GM23338 (cell line): Measurements from ENCODE around the gene SOX13. TPM values are rescaled to one million over a fixed set of nuclear protein-coding genes. Genes with fewer than 3 reads are reported as not detected.
A peak's percentile ranks its signal among the peaks of the same experiment; 100 is the strongest.

Experiments
- ATAC-seq: fragments of 200-7000 bp; cut with Tn5 transposase; 3 replicates; pipeline ENCODE4 v1.9.1; 2020
- DNase-seq: peaks from one replicate; pipeline ENCODE4 v3.0.0-alpha.2; 2015; ENCODE audit warnings: low spot score
- H2AFZ ChIP-seq: fragments of 200-600 bp; sonication (generic); 2 replicates; pipeline ENCODE4 v1.8.0; 2016; ENCODE audit warnings: antibody characterized with exemption, mild to moderate bottlenecking, moderate library complexity
- H3F3A ChIP-seq: fragments of 200-600 bp; sonication (generic); replicated peaks from 2 replicates; pipeline ENCODE4 v1.8.0; 2017; ENCODE audit warnings: antibody characterized with exemption, mixed run types, low read depth
- H3K27ac ChIP-seq: fragments of 200-600 bp; sonication (generic); 2 replicates; pipeline ENCODE4 v1.6.1; 2016; ENCODE audit warnings: low read depth
- H3K27me3 ChIP-seq: fragments of 200-600 bp; sonication (generic); 2 replicates; pipeline ENCODE4 v1.8.0; 2016; ENCODE audit warnings: mild to moderate bottlenecking, mixed run types, moderate library complexity; ENCODE audit not compliant: insufficient read depth
- H3K36me3 ChIP-seq: fragments of 200-600 bp; sonication (generic); 2 replicates; pipeline ENCODE4 v1.8.0; 2016; ENCODE audit warnings: mild to moderate bottlenecking; ENCODE audit not compliant: insufficient read depth
- H3K4me1 ChIP-seq: fragments of 200-600 bp; sonication (generic); 2 replicates; pipeline ENCODE4 v1.8.0; 2016; ENCODE audit warnings: mild to moderate bottlenecking, moderate library complexity; ENCODE audit not compliant: insufficient read depth
- H3K4me2 ChIP-seq: fragments of 200-600 bp; sonication (generic); 2 replicates; pipeline ENCODE4 v1.7.1; 2017; ENCODE audit warnings: mixed run types
- H3K4me3 ChIP-seq: fragments of 200-600 bp; sonication (generic); 2 replicates; pipeline ENCODE4 v1.6.1; 2016; ENCODE audit warnings: mixed run types
- H3K79me2 ChIP-seq: fragments of 200-600 bp; sonication (generic); replicated peaks from 2 replicates; pipeline ENCODE4 v1.8.0; 2017; ENCODE audit warnings: mild to moderate bottlenecking; ENCODE audit not compliant: insufficient read depth
- H3K9me2 ChIP-seq: fragments of 200-600 bp; sonication (generic); 2 replicates; pipeline ENCODE4 v1.8.0; 2017; ENCODE audit not compliant: insufficient read depth
- H4K20me1 ChIP-seq: fragments of 200-600 bp; sonication (generic); replicated peaks from 2 replicates; pipeline ENCODE4 v1.8.0; 2017; ENCODE audit warnings: mild to moderate bottlenecking; ENCODE audit not compliant: insufficient read depth
- H3K27ac Mint-ChIP-seq: 2 replicates; pipeline ENCODE4 v1.8.0; 2020; ENCODE audit warnings: inconsistent platforms, mild to moderate bottlenecking, moderate library complexity, mixed read lengths
- H3K27me3 Mint-ChIP-seq: 3 replicates; pipeline ENCODE4 v1.8.0; 2022; ENCODE audit warnings: low read depth, mild to moderate bottlenecking, moderate library complexity, mixed read lengths, inconsistent platforms; ENCODE audit not compliant: insufficient read depth, poor library complexity
- H3K36me3 Mint-ChIP-seq: 3 replicates; pipeline ENCODE4 v1.8.0; 2021; ENCODE audit warnings: low read depth, mild to moderate bottlenecking, inconsistent platforms, moderate library complexity, mixed read lengths
- H3K4me1 Mint-ChIP-seq: 3 replicates; pipeline ENCODE4 v1.8.0; 2020; ENCODE audit warnings: mild to moderate bottlenecking, inconsistent platforms, mixed read lengths
- H3K4me3 Mint-ChIP-seq: 3 replicates; pipeline ENCODE4 v1.8.0; 2021; ENCODE audit warnings: moderate library complexity, mild to moderate bottlenecking, inconsistent platforms, mixed read lengths
- H3K9me3 Mint-ChIP-seq: 3 replicates; pipeline ENCODE4 v1.8.0; 2020; ENCODE audit warnings: moderate library complexity, mild to moderate bottlenecking, inconsistent platforms, mixed read lengths
- CREB1 ChIP-seq: fragments of 250-450 bp; sonication (Bioruptor Pico); IDR thresholded peaks from 2 replicates; pipeline ENCODE4 v1.5.0; 2020; ENCODE audit warnings: low read depth, mild to moderate bottlenecking, moderate library complexity
- CTCF ChIP-seq, 2 experiments: fragments of 200-600 bp in 1 of 2; sonication (generic) in 1 of 2; conservative IDR thresholded peaks; 2 replicates each; pipeline versions ENCODE4 v1.5.1 to v1.6.1; 2016 to 2017; ENCODE audit warnings: antibody characterized with exemption in 2 of 2, low read depth in 2 of 2, mild to moderate bottlenecking in 2 of 2, moderate library complexity in 1 of 2
- EZH2phosphoT487 ChIP-seq: fragments of 200-600 bp; sonication (generic); IDR thresholded peaks from one replicate; pipeline ENCODE4 v1.8.1; 2018; ENCODE audit warnings: antibody characterized with exemption; ENCODE audit not compliant: unreplicated experiment
- JUNB ChIP-seq: IDR thresholded peaks from one replicate; pipeline ENCODE4 v1.6.1; 2016; ENCODE audit warnings: antibody characterized with exemption; ENCODE audit not compliant: unreplicated experiment
- NANOG ChIP-seq: IDR thresholded peaks from 2 replicates; pipeline ENCODE4 v1.6.1; 2016; ENCODE audit warnings: antibody characterized with exemption, borderline replicate concordance
- POLR2AphosphoS5 ChIP-seq: IDR thresholded peaks from 2 replicates; pipeline ENCODE4 v1.6.1; 2016; ENCODE audit warnings: antibody characterized with exemption, low read depth
- STAT1 ChIP-seq: IDR thresholded peaks from one replicate; pipeline ENCODE4 v1.6.1; 2016; ENCODE audit warnings: antibody characterized with exemption; ENCODE audit not compliant: unreplicated experiment
- ZNF331 ChIP-seq: fragments of 250-450 bp; sonication (Bioruptor Pico); IDR thresholded peaks from 2 replicates; pipeline ENCODE4 v1.5.0; 2020; ENCODE audit warnings: low read depth, mild to moderate bottlenecking, moderate library complexity
- polyA plus RNA-seq: library from polyadenylated mRNA; unstranded; fragments of >200 nt; fragmentation: Nextera tagmentation; extraction: Ambion mirVana; gene quantifications from 2 replicates; pipeline ENCODE4 v1.2.1, GENCODE V29; 2016
- total RNA-seq: library from RNA; depleted of rRNA; stranded (reverse); fragments of >200 nt; shearing (Covaris generic); gene quantifications from 2 replicates; pipeline ENCODE4 v1.2.3, GENCODE V29; 2014
- TF ChIP-seq, protein P1 (sequence below): fragments of 250-450 bp; sonication (Bioruptor Pico); IDR thresholded peaks from 2 replicates; pipeline ENCODE4 v1.5.0; 2020; ENCODE audit warnings: mild to moderate bottlenecking, moderate library complexity
- TF ChIP-seq, protein P2 (sequence below): IDR thresholded peaks from one replicate; pipeline ENCODE4 v1.6.1; 2018; ENCODE audit warnings: antibody characterized with exemption; ENCODE audit not compliant: unreplicated experiment
- TF ChIP-seq, protein P3 (sequence below): IDR thresholded peaks from 2 replicates; pipeline ENCODE4 v1.6.1; 2016; ENCODE audit warnings: antibody characterized with exemption

The SOX13 gene
- total and polyA plus RNA-seq, 2 experiments from 2014 or later = 28.6 to 123 TPM

DNA sequence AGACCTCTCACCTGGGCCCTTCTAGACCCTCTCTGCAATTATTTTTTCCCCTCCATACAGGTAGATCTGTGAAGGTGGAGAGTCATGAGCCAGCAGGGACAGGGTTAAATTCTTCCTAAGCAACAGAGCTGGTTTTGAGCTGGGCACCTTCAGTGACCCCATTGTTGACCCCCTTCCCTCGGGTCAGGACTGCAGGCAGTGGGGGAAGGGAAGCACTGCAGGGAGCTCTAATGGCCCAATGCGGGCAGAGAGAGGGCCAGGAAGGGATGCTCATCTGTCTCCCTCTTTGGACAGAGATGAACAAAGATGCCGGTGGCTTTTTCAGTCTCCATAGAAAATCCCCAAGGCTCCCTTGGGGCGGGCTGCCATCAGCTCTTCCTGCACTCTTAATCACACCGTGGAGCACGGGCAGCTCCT is 21.4 kb downstream of the SOX13 start (continued):
- TF ChIP-seq, protein P1, sequence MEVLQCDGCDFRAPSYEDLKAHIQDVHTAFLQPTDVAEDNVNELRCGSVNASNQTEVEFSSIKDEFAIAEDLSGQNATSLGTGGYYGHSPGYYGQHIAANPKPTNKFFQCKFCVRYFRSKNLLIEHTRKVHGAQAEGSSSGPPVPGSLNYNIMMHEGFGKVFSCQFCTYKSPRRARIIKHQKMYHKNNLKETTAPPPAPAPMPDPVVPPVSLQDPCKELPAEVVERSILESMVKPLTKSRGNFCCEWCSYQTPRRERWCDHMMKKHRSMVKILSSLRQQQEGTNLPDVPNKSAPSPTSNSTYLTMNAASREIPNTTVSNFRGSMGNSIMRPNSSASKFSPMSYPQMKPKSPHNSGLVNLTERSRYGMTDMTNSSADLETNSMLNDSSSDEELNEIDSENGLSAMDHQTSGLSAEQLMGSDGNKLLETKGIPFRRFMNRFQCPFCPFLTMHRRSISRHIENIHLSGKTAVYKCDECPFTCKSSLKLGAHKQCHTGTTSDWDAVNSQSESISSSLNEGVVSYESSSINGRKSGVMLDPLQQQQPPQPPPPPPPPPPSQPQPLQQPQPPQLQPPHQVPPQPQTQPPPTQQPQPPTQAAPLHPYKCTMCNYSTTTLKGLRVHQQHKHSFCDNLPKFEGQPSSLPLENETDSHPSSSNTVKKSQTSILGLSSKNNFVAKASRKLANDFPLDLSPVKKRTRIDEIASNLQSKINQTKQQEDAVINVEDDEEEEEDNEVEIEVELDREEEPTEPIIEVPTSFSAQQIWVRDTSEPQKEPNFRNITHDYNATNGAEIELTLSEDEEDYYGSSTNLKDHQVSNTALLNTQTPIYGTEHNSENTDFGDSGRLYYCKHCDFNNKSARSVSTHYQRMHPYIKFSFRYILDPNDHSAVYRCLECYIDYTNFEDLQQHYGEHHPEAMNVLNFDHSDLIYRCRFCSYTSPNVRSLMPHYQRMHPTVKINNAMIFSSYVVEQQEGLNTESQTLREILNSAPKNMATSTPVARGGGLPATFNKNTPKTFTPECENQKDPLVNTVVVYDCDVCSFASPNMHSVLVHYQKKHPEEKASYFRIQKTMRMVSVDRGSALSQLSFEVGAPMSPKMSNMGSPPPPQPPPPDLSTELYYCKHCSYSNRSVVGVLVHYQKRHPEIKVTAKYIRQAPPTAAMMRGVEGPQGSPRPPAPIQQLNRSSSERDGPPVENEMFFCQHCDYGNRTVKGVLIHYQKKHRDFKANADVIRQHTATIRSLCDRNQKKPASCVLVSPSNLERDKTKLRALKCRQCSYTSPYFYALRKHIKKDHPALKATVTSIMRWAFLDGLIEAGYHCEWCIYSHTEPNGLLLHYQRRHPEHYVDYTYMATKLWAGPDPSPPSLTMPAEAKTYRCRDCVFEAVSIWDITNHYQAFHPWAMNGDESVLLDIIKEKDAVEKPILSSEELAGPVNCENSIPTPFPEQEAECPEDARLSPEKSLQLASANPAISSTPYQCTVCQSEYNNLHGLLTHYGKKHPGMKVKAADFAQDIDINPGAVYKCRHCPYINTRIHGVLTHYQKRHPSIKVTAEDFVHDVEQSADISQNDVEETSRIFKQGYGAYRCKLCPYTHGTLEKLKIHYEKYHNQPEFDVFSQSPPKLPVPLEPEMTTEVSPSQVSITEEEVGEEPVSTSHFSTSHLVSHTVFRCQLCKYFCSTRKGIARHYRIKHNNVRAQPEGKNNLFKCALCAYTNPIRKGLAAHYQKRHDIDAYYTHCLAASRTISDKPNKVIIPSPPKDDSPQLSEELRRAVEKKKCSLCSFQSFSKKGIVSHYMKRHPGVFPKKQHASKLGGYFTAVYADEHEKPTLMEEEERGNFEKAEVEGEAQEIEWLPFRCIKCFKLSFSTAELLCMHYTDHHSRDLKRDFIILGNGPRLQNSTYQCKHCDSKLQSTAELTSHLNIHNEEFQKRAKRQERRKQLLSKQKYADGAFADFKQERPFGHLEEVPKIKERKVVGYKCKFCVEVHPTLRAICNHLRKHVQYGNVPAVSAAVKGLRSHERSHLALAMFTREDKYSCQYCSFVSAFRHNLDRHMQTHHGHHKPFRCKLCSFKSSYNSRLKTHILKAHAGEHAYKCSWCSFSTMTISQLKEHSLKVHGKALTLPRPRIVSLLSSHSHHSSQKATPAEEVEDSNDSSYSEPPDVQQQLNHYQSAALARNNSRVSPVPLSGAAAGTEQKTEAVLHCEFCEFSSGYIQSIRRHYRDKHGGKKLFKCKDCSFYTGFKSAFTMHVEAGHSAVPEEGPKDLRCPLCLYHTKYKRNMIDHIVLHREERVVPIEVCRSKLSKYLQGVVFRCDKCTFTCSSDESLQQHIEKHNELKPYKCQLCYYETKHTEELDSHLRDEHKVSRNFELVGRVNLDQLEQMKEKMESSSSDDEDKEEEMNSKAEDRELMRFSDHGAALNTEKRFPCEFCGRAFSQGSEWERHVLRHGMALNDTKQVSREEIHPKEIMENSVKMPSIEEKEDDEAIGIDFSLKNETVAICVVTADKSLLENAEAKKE (CRISPR knock-in tag) = no peak
- peak; percentile 39; the same call in 1 of the 2 replicates for TF ChIP-seq POLR2AphosphoS5
- TF ChIP-seq, protein P2, sequence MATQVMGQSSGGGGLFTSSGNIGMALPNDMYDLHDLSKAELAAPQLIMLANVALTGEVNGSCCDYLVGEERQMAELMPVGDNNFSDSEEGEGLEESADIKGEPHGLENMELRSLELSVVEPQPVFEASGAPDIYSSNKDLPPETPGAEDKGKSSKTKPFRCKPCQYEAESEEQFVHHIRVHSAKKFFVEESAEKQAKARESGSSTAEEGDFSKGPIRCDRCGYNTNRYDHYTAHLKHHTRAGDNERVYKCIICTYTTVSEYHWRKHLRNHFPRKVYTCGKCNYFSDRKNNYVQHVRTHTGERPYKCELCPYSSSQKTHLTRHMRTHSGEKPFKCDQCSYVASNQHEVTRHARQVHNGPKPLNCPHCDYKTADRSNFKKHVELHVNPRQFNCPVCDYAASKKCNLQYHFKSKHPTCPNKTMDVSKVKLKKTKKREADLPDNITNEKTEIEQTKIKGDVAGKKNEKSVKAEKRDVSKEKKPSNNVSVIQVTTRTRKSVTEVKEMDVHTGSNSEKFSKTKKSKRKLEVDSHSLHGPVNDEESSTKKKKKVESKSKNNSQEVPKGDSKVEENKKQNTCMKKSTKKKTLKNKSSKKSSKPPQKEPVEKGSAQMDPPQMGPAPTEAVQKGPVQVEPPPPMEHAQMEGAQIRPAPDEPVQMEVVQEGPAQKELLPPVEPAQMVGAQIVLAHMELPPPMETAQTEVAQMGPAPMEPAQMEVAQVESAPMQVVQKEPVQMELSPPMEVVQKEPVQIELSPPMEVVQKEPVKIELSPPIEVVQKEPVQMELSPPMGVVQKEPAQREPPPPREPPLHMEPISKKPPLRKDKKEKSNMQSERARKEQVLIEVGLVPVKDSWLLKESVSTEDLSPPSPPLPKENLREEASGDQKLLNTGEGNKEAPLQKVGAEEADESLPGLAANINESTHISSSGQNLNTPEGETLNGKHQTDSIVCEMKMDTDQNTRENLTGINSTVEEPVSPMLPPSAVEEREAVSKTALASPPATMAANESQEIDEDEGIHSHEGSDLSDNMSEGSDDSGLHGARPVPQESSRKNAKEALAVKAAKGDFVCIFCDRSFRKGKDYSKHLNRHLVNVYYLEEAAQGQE = no peak

DNA sequence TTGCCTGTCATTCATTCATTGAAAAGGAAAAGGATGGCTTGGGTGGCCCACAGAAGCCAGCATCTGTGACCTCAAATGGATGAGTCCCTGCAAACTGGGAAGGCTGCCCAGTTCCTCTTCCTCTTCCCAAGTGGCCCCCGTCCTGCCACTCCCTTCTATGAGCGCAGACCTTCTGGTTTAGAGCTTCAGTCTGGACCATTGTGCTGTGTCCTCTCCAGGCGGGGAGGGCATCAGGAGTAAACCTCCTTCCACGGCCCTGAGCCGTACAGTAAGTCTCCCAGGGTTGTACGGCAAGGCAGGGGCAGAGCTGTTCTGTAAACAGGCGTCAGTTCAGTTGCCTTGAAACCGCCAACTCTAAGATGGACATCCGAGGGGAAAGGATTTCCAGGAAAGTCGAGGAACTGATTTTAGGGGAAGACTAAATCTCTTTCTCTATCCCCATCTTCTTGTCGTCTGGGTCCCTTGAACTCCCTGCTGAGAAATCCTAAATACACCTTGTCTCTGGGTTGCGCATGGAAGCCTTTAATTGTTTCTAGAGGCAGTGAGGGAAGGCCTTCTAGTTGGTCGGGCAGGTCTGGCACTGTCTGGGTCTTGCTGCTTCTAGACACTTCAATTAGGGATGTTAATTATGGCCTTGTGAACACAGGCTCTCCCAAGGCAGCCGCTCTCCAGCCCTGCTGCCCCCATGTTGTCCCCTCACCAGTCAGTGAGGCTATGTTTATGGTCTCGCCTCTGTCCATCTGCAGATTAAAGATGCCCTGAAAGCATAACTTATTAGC is 22.1 kb downstream of the SOX13 start:
- Histone ChIP-seq H3K27me3 (no peaks in the 10 kb centered on the region), H3K4me3 (peak overlapping the region; percentile 26; the same call in 1 of the 2 replicates), H3F3A (peaks cover 32% of the 10 kb centered on the region), H3K36me3 (no peaks in the 10 kb centered on the region; the same call in 1 of the 2 replicates), H3K4me1 (peaks cover 72% of the 10 kb centered on the region), H3K79me2 (peaks cover 100% of the 10 kb centered on the region), H3K27ac (peak overlapping the region; percentile 70; the same call in 1 of the 2 replicates), H3K9me2 (no peaks in the 10 kb centered on the region), H4K20me1 (peaks cover 92% of the 10 kb centered on the region), H3K4me2 (peak overlapping the region; percentile 74), H2AFZ (no peak overlapping the region)
- Mint-ChIP-seq H3K36me3 (peaks cover 7% of the 10 kb centered on the region; the same call in 2 of the 3 replicates), H3K4me3 (peak overlapping the region; percentile 56; the same call in 1 of the 3 replicates), H3K4me1 (peaks cover 70% of the 10 kb centered on the region), H3K27me3 (peaks cover 6% of the 10 kb centered on the region), H3K27ac (peak overlapping the region; percentile 35; the same call in 1 of the 2 replicates), H3K9me3 (no peaks in the 10 kb centered on the region)
- ATAC-seq (peak; percentile 8), DNase-seq (no peak)
- TF ChIP-seq EZH2phosphoT487 = no peak
- no peak for TF ChIP-seq ZNF331 (CRISPR knock-in tag)
- TF ChIP-seq CREB1 = no peak
- no peak for TF ChIP-seq POLR2AphosphoS5
- TF ChIP-seq, protein P3, sequence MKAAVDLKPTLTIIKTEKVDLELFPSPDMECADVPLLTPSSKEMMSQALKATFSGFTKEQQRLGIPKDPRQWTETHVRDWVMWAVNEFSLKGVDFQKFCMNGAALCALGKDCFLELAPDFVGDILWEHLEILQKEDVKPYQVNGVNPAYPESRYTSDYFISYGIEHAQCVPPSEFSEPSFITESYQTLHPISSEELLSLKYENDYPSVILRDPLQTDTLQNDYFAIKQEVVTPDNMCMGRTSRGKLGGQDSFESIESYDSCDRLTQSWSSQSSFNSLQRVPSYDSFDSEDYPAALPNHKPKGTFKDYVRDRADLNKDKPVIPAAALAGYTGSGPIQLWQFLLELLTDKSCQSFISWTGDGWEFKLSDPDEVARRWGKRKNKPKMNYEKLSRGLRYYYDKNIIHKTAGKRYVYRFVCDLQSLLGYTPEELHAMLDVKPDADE = no peak
- no peak for TF ChIP-seq NANOG
- TF ChIP-seq JUNB = no peak
- no peak for TF ChIP-seq CTCF (conservative IDR thresholded peaks at IDR 0.05; ENCODE audit: low read depth in 2 of 2)
- TF ChIP-seq STAT1 = no peak
